ENCODE results near the gene AFTPH. TPM values are rescaled to one million over a fixed set of nuclear protein-coding genes. Genes with fewer than 3 reads are reported as not detected.

The AFTPH gene
- polyA plus RNA-seq, 1 of the 3 experiments (the other 2 are of a cell fraction): 7.4 TPM

- TF ChIP-seq RXRA (IDR thresholded peaks at IDR 0.05; ENCODE audit: borderline replicate concordance, low read depth): no peak
- TF ChIP-seq ZBTB33 (IDR thresholded peaks at IDR 0.05; ENCODE audit: borderline replicate concordance, low read depth): no peak
Measured at GRCh38 chr2:64542071-64543007, 18.2 kb downstream of the AFTPH start (continued).

- Histone ChIP-seq H3K36me3 (replicated peaks in 1 of 2; ENCODE audit: control insufficient read depth in 1 of 2, insufficient read depth in 2 of 2, low read length in 1 of 2) (no peaks in the 10 kb centered on the region), H3F3A (replicated peaks; ENCODE audit: insufficient read depth) (no peaks in the 10 kb centered on the region), H3K9me3 (no peaks in the 10 kb centered on the region), H3K27ac (ENCODE audit: low read depth in 2 of 2, low read length in 1 of 2) (no peak overlapping the region), H3K4me3 (ENCODE audit: low read depth in 2 of 2, low read length in 1 of 2) (no peak overlapping the region), H3K9ac (no peak overlapping the region), H2AFZ (ENCODE audit: low read depth) (no peak overlapping the region), H4K20me1 (ENCODE audit: insufficient read depth) (no peaks in the 10 kb centered on the region; the same call in 1 of the 2 replicates), H3K4me1 (ENCODE audit: control insufficient read depth in 1 of 2, insufficient read depth in 2 of 2, low read depth in 1 of 2, low read length in 1 of 2) (no peaks in the 10 kb centered on the region; a peak in 2 of 4 replicates), H3K9me2 (no peaks in the 10 kb centered on the region), H3K27me3 (ENCODE audit: insufficient read depth) (no peaks in the 10 kb centered on the region), H3K79me2 (ENCODE audit: insufficient read depth) (peaks cover 51% of the 10 kb centered on the region; the same call in 1 of the 2 replicates), H3K4me2 (no peak overlapping the region)
- ChIA-PET POLR2A (no interaction called here), CTCF (interaction anchor here (0.8 to 1.1 kb wide), 2 partner anchors 19 to 40 kb away, joined by 3 read pairs; no protein-coding TSS in a partner anchor)
- no peak for DNase-seq
- TF ChIP-seq CTCF (IDR thresholded peaks at IDR 0.05) (no peak), EP300 (IDR thresholded peaks at IDR 0.05; ENCODE audit: borderline replicate concordance in 1 of 2, low read depth in 1 of 2, low read length in 1 of 2) (no peak), REST (IDR thresholded peaks at IDR 0.05; ENCODE audit: low read depth, low read length) (no peak), TEAD4 (IDR thresholded peaks at IDR 0.05; ENCODE audit: borderline replicate concordance, insufficient read depth) (no peak), GATA2 (CRISPR knock-in tag; IDR thresholded peaks at IDR 0.05) (no peak), NRF1 (IDR thresholded peaks at IDR 0.05; ENCODE audit: low read depth, low read length) (no peak), FOSL2 (IDR thresholded peaks at IDR 0.05; ENCODE audit: borderline replicate concordance, low read depth) (no peak), MEF2A (IDR thresholded peaks at IDR 0.05; ENCODE audit: borderline replicate concordance, low read depth) (no peak), YY1 (IDR thresholded peaks at IDR 0.05; ENCODE audit: low read depth) (no peak), EZH2phosphoT487 (IDR thresholded peaks at IDR 0.05; ENCODE audit: borderline replicate concordance, low read depth) (no peak), GABPA (IDR thresholded peaks at IDR 0.05; ENCODE audit: low read depth) (no peak), RFX5 (IDR thresholded peaks at IDR 0.05; ENCODE audit: low read length) (no peak), POLR2AphosphoS5 (IDR thresholded peaks at IDR 0.05; ENCODE audit: low read depth, low read length) (no peak), ELF1 (IDR thresholded peaks at IDR 0.05) (no peak), SMC3 (IDR thresholded peaks at IDR 0.05; ENCODE audit: low read depth, low read length) (no peak), CHD2 (IDR thresholded peaks at IDR 0.05; ENCODE audit: low read length, partially characterized antibody) (no peak), SIN3A (IDR thresholded peaks at IDR 0.05; ENCODE audit: borderline replicate concordance, low read depth, low read length) (no peak), TCF12 (IDR thresholded peaks at IDR 0.05) (no peak), IRF3 (IDR thresholded peaks at IDR 0.05; ENCODE audit: low read depth, low read length) (no peak)
Measured at GRCh38 chr2:64543008-64543697, 19.0 kb downstream of the AFTPH start.
